GM19023 (cell line): ENCODE results near the gene PLA2R1.
A peak's percentile ranks its signal among the peaks of the same experiment; 100 is the strongest.

Source experiments
- ATAC-seq: cut with Tn5 transposase; IDR thresholded peaks from one replicate; pipeline ENCODE4 v1.9.1; 2021; ENCODE audit warnings: mild to moderate bottlenecking, moderate library complexity; ENCODE audit not compliant: unreplicated experiment

PLA2R1 gene

DNA sequence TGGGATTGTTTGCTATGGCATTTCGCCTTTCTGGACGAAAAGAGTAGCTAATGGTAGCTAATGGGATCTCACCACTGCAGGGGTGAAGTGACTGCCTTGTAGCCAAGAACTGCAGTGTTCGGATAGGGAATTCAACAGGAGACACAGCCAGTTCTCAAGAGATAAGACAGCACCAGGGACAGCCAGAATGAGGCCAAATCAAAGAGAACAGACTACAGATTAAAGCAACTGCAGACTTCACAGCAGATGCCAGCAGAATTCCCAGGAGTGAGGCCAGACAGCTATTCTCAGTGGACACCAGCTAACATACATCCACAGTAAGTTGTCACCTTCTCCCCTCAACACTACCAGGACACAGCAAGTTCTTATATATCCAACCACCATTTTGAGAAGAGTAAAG is 124.0 kb downstream of the PLA2R1 start:
- no peak for ATAC-seq

DNA sequence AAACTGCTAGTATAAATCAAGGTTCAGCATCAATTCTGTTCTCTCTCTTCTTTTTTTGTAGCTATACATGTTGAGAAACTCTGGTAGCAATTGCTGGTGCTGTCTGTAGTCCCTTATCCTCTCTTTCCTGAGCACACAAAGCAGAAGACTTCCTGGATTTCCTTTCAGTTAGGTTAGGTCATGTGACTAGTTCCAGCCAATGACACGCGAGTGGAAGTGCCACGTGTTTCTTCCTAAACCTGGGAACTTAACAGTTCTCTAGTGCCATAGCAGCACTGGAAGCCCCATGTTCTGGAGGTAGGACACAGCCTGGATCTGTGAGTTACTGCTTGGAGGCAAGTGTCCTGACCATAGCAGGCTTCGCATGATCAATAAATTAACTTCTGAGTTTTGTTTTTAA is 125.9 kb downstream of the PLA2R1 start:
- ATAC-seq: no peak

DNA sequence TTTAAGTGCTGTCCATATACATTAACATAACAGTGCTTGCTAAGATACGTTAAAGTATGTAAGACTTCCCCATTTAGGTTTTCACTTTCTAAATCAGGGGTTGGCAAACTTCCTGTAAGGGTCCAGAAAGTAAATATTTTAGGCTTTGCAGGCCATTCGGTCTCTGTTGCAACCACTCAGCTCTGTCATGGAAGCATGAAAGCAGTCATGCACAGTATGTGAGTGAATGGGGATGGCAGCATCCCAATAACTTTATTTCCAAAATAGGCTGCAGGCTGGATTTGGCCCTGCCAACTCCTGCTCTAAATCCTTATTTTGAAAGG is 128.7 kb downstream of the PLA2R1 start:
- ATAC-seq: peak; percentile 84

DNA sequence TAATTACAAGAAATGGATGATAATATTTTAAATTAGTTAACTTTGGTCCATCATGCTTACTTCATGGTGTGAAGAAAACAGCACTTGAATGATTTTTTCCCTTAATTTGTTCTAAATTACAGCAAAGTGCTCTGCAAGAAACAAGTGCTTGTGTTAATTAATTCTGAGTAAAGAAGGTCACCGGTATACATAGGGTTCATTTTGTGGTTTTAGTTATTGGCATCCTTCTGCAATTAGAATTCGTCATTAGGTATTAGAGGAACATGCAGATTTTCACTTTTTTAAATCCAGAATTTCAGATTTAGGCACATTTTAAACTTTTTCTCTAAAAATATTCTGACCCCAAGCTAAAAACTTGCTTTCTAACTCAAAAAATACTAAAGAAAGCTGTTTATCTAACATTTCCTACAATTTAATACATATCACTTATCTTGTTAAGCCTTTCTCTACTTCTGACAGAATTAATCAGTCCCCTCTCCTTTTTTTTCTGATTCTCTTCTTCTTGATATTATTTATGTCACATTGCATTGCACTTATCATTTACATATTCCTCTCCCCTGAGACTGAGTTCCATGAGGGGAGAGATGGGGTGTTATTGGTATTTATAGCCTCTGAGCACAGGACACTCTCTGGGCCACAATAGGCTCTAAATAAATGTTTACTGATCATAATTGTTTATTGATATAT is 129.2 kb downstream of the PLA2R1 start:
- no peak for ATAC-seq

DNA sequence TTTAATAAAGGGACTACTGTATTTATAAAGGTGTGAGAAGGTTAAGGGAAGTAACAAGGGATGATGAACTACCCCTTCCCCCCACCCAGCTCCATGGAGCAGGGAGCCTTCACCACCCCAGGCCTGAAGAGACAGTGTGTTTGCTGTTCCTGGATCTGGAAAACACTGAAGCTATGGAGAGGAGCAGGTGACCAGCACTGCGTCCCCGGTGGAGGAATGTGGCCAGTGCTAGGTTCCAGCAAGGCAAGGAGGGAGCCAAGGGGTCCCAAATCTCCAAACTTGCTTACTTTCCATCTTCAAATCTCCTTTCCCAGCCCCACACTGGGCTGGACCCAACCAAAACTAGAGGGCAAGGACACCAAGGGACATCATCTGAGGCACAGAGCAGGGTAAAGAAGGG is 135.7 kb downstream of the PLA2R1 start:
- ATAC-seq: no peak

DNA sequence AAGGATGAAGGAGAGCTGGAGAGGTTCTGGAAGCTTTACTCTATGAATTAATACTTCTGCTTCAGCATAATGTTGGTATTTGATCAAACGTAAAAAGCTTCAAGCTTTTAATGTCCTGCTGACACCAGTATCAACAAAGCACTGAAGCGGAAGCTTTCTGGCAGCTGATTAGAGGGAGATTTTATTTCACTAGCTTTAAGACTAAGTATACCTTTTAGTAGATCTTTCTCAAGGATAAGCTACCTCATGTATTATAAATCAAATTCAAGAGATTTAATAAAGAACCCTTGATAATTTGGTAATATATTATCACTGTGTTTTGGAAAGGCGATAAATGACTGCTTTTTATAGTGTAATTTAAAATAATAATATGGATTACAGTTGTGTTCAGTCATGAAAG is 136.4 kb downstream of the PLA2R1 start:
- ATAC-seq: no peak

DNA sequence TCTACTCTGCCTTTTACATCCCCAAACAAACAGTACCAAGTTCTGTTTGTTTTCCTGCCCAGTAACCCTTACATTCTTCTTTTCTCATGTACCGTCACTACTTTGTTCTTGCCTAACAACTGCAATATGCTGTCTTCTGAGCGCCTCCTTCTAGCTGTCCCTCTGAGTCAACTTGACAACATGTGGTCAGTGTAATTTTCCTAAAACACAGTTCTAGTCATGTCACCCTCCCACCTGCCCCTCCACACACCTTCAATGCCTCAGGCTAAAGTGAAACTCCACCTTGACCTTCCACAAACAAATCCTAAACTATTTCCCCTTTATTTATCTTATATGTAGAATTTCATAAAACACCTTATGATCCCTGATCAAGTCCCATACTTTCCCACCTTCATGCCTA is 139.9 kb downstream of the PLA2R1 start:
- peak; percentile 76 for ATAC-seq

DNA sequence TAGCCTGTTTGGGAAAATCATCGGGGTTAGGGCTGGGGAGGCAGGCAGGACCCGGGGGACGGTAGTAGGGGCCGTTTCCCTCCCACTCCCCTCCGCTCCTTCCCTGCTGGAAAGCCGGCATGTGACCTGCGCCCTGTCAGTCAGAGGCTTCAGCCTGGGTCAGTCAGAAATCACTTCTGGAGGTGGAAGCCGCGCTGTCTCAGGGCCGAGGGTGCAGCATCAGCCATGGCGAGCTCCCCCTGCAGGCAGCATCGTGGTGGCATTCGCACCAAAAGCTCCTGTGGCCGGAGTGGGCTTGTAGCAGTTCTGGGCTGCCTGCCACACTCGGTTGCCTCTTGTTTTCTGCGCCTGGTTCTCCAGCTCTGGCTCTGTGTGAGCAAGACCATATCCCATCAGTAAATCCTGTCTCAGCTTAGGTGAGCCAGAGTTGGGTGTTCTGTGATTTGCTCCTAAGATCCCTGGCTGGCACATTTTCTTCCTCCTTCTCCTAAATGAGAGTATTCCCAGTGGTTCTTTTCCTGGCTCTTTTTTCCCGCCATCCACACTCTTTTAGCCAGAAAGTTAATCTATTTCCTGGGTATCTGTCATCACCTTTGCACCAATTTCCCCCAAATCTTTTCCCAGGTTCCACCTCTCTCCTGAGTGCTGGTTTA is 140.5 kb downstream of the PLA2R1 start:
- ATAC-seq: peak; percentile 91

DNA sequence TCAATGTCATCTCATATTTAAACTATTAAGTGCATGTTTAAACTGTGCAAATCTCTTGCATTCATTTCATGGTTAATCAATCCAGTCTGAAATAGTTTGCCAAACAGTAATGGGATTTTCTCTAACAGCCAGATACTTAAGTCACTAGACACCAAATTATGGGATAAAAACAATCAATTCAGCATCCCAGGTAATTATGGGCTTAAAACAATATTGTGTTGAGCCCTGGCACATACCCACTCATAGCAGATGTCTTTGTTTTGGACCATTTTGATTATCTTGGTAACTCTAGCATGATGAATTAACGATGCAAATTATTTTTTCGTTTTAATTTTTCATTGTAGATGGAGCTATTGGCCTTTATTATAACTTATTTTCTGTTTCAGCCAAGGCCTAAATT is 145.9 kb downstream of the PLA2R1 start:
- no peak for ATAC-seq

DNA sequence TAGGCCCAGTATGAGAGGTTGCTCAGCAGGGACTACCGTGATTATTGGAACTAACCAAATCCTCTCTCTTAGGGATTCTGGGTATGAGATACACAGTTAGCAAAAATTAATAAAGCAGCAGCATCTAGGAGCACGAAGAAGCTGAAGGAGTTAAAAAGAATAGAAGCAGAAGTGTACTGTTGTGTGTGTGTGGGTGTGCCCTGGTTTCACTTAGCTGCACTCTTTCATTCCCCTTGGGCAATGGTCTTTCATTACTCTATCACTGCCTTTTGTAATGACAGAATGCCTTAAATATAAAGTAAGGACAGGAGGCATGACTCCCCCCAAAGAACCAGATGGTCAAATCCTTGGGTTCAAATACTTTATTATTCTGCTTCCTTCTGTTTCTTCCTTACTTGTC is 148.5 kb downstream of the PLA2R1 start:
- no peak for ATAC-seq

DNA sequence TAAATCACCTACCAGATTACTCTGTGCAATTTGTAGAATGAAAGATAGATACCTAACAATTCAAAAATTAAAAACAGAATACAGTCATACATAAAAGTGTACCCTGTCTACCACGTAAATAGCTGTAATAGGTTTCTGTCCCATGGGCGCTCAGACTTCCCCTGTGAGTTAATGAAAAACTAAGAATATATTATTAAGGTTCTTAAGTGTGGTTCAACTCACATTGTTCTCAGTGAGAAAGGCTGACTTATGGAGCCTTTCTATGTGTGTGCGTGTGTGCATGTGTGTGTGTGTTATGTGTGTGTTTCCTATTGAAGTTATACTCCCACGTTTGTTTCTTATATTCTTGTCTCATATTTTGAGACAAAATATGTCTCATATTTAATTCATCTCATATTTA is 149.8 kb downstream of the PLA2R1 start:
- ATAC-seq: no peak

DNA sequence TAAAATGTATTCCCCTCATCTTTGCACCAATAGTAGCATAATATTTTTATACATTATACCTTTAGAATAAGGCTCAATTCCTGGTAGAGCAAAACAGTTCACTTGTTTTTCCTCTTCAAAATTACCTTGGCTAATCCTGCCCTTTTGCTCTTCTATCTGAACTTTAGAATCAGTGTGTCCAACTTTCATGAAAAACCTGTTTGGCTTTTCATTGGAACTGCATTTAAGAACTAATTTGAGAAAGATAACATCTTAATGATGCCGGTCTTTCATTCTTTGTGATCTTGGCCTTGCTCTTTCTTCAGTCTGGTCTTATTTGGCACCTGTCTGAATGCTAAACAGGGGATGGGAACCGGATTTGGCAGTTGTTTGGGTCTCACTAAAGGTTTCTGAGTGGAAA is 151.5 kb downstream of the PLA2R1 start:
- ATAC-seq: no peak

DNA sequence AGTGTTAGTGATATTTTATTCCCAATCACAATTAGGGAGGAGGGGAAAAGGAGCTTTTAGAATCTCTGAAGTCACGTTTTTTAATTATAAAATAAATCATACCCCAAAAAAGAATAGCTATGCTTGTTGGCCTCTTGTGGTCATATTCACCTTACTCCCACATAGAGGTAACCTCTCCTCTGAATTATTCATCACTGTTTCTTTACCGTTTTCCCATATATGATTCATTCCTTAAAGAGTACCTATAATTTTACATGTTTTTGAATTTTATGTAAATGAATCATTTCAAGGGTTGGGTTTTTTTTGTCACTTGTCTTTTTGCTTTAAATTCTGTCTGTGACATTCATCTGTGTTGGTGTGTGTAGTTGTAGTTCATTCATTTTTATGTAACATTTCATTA is 153.8 kb downstream of the PLA2R1 start:
- ATAC-seq: no peak

DNA sequence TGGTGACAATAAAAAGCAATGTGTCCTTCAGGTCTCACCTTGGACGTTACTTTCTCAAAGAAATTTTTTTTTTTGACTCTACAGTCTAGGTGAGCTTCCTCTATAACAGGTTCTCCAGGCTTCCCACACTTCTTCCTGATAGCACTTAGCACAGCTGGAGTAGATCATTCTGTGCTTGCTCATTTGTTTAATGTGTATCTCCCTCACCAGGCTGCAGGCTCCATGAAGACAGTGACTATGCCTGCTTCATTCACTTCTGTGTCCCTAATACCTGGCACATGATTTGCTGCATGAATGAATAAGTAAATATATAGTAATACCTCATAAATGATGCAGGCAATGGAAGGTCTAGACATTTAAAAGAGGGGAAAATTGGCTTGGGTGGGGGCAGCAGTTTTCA is 154.5 kb downstream of the PLA2R1 start:
- ATAC-seq: no peak

DNA sequence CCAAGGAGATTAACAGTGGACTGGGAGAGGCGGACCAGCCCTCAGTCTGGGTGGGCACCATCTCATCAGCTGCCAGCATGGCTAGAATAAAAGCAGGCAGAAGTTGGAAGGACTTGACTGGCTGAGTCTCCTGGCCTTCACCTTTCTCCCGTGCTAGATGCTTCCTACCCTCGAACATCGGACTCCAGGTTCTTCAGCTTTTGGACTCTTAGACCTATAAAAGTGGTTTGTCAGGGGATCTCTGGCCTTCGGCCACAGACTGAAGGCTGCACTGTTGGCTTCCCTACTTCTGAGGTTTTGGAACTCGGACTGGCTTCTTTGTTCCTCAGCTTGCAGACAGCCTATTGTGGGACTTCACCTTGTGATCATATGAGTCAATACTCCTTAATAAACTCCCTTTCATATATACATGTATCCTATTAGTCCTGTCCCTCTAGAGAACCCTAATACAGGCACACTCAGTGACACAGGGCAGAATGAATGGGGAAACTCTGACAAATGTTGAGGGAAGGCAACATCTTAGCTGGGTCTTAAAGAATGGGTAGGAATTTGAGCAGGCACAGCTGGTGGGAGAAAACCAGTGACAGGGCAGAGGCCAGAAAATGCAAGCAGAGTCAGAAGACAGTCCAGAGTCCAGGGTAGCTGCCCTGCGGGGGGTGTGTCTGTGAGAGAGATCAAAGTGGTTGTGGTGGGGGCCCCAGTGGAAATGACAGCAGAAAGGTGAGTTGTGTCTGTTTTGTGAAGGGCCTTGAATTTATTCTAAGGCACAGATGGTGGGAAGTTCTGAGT is 156.3 kb downstream of the PLA2R1 start:
- no peak for ATAC-seq

DNA sequence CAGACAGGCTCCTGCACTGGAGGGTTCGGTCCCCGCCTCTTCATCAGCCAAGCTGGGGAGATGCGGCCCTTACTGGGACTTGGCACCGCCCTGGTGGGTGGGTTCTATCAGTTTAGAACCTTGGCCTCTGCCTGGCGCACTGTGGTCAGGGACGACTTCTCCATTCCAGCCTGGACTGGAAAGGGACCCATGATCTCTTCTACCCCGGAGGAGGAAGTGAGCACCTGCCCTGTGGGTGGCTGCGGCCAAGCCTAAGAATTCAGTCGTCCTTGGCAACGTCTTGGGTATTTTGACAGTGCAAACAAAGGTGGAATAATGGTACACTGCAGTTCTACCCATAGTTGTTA is 157.5 kb downstream of the PLA2R1 start:
- ATAC-seq: peak; percentile 50

DNA sequence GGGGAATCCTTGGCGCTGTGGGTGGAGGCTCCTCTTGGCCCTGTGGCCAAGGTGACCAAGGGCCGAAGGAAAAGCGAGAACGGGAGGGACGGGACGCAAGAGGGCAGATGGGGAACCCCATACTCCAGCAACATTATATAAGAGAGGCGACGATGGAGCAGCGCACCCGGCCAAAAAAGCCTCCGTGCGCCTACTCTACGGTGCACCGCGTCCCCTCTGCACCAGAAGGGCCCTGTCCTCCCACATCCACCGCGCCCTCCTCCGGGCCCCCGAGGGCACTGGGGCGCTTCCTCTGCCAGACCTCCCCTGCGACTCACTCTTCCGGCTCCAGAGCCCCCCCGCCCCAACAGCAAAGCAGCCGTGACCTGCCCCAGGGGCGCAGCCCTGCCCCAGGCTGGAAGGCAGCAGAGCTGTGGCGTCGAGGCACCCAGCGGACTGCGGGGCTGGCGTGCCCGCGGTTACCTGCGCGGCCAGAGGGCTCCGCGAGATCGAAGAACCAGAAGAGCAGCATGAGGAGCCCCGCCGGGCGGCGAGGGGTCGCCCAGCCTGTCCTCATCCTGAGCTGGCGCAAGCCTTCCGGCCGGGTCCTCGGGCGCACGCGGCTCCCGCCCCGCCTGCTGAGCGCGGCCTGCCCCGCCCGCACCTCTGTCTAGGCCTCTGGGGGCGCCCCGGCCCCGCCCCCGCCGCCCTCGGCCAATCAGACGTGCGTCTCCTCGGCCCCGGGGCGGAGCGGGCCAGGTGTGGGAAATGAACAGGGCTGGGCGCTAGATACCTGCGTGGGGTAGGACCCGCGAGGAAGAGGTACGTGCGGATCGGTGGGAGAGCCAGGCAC is 158.1 kb downstream of the PLA2R1 start, which contains the start of gene LY75:
Gene LY75 (minus strand): TSS at position 630 of the 832 bp plus-strand sequence.
- ATAC-seq: peak; percentile 87

DNA sequence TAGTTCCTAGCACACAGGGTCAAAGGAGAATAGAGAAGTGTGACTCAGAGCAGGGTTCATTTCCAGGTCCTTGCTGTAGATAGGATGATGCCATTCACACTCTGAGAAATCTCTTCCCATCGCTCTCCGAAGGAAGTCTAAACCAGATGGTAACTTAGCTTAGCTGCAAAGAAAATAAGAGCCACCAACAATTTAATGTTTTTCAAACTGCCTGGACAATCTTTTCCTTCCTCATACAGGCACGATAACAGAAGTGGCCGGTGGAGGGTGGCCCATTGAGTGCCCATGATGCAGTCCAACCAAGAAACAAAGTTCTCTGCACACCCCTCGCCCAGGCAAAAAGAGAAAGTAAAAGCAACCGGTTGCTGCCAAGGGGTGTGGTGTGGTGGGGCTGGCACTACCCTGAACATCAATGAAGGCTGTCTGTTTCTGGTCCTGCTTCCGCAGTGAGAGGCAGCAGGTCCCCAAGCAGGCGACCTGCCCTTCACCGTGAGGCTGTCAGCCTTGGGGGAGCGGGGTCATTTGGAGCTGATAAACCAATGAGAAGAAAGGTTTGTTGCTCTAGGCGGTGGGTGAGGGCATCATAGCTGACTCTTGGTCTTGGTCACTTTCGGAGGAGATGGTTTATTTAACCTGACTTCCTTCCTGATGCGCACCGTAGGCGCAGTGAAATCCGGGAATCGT is 158.8 kb downstream of the PLA2R1 start:
- ATAC-seq: peak; percentile 28

DNA sequence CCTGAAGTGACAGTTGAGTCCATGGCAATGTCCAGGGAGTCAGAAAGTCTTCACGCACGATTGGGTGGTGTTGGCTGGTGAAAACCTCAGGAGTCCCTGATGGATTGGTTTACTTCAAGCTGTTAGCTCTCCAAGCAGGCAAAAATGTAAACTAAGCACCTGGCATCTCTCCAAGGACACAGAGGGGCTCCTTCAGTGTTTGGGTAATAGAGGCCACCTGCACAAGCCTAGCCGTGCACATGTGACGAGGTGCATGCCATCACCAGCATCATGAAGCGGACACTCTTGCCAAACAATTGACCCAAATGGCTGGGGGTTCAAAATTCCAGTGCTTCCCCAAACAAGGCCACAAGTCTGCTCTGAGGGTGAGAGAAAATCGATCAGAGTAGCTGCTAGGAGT is 159.7 kb downstream of the PLA2R1 start:
- no peak for ATAC-seq

DNA sequence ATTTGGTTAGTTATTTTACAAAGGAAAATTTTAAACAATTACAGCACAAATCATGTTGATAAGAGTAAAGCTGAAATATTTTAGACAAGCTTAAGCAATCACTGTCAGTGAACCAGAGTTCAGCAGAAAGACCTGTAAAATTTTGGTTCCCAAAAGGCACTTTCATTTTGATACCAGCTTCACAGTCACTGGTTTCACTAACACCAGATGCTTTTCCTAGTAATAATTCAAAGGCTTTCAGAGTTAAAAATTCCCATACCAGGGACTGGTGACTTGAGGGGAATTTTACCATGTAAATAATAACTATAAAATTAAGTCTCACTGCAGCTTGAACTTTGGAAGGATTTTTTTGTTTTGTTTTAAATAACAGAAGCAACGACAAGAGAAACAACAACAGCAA is 162.1 kb downstream of the PLA2R1 start:
- ATAC-seq: no peak

DNA sequence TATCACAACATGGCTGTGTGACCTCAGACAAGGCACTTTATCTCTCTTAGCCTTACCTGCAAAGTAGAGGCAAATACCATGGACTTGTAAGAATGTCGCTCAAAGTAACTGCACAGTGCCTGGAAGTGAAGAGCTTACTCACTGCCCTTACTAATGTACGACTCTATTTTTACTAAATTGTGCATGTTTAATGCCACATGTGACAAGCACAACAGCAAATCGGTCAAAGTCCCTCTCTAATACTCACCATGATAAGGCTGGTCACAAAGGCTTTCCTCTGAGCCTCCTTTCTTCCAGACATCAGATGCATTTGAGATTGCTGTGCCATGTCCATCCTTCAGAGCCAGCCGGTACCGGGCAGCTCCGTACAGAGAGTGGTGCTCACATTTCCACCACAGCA is 164.0 kb downstream of the PLA2R1 start:
- ATAC-seq: no peak
